ENCODE data around the gene ARHGAP6.

GRCh38 chrX:11447418-11447817 lies 218.3 kb downstream of the ARHGAP6 start:
- TF ChIP-seq CTCF (CRISPR knock-in tag; IDR thresholded peaks at IDR 0.05) (no peak), RFX5 (IDR thresholded peaks at IDR 0.05; ENCODE audit: low read depth, low read length) (no peak), ZNF547 (CRISPR knock-in tag; IDR thresholded peaks at IDR 0.05) (no peak), TAF1 (CRISPR knock-in tag; IDR thresholded peaks at IDR 0.05) (no peak)

All from HepG2 (cell line).